Neural crest cell (in vitro differentiated cells): ENCODE data around the gene TMPRSS9. TPM values are rescaled to one million over a fixed set of nuclear protein-coding genes. Genes with fewer than 3 reads are reported as not detected.

Source experiments
- DNase-seq: peaks from one replicate; pipeline ENCODE4 v3.0.0; 2021; ENCODE audit warnings: low read depth, mixed read lengths, low spot score
- H3K27ac Mint-ChIP-seq: one replicate; pipeline ENCODE4 v1.8.0; 2021; ENCODE audit warnings: mild to moderate bottlenecking, mixed read lengths; ENCODE audit not compliant: unreplicated experiment
- H3K27me3 Mint-ChIP-seq: 2 replicates; pipeline ENCODE4 v1.8.0; 2021; ENCODE audit warnings: low read depth, mild to moderate bottlenecking, mixed read lengths
- H3K36me3 Mint-ChIP-seq: 2 replicates; pipeline ENCODE4 v1.8.0; 2021; ENCODE audit warnings: low read depth, mild to moderate bottlenecking, mixed read lengths
- H3K4me1 Mint-ChIP-seq: 2 replicates; pipeline ENCODE4 v1.8.0; 2021; ENCODE audit warnings: mixed read lengths
- H3K4me3 Mint-ChIP-seq: one replicate; pipeline ENCODE4 v1.8.0; 2021; ENCODE audit warnings: mild to moderate bottlenecking, mixed read lengths
- H3K9me3 Mint-ChIP-seq: 2 replicates; pipeline ENCODE4 v1.8.0; 2021; ENCODE audit warnings: mixed read lengths
- total RNA-seq: library from RNA; stranded (reverse); gene quantifications from 2 replicates; pipeline ENCODE4 v1.2.1, GENCODE V29; 2021
- TF ChIP-seq, protein P1 (sequence below): fragments of 200-600 bp; sonication (generic); conservative IDR thresholded peaks from 2 replicates; pipeline ENCODE4 v1.5.0; 2021; ENCODE audit warnings: antibody characterized with exemption, mild to moderate bottlenecking

Gene TMPRSS9
- total RNA-seq, 1 donor from 2014 or later, result 0.12 TPM

DNA sequence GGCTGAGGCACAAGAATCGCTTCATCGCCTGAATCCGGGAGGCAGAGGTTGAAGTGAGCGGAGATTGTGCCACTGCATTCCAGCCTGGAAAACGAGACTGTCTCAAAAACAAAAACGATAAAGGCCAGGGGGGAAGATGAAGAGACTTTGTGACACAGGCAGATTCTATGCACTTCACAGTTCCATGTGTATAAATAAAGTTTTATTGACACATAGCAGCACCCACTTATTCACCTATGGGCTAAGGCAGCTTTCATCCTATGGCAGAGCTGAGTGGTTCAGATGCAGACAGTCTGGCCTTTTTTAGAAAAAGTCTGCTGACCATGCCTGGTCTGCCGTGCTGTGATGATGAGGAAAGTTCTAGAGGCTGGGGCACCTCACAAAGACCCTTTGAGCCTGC, 91.1 kb downstream of the TMPRSS9 start:
- DNase-seq, result no peak
- Mint-ChIP-seq H3K36me3 (no peaks in the 10 kb centered on the region), H3K9me3 (no peaks in the 10 kb centered on the region), H3K27ac (no peak overlapping the region), H3K4me3 (peak overlapping the region; percentile 49), H3K4me1 (peaks cover 18% of the 10 kb centered on the region), H3K27me3 (no peaks in the 10 kb centered on the region)
- TF ChIP-seq, protein P1, sequence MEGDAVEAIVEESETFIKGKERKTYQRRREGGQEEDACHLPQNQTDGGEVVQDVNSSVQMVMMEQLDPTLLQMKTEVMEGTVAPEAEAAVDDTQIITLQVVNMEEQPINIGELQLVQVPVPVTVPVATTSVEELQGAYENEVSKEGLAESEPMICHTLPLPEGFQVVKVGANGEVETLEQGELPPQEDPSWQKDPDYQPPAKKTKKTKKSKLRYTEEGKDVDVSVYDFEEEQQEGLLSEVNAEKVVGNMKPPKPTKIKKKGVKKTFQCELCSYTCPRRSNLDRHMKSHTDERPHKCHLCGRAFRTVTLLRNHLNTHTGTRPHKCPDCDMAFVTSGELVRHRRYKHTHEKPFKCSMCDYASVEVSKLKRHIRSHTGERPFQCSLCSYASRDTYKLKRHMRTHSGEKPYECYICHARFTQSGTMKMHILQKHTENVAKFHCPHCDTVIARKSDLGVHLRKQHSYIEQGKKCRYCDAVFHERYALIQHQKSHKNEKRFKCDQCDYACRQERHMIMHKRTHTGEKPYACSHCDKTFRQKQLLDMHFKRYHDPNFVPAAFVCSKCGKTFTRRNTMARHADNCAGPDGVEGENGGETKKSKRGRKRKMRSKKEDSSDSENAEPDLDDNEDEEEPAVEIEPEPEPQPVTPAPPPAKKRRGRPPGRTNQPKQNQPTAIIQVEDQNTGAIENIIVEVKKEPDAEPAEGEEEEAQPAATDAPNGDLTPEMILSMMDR, result no peak

DNA sequence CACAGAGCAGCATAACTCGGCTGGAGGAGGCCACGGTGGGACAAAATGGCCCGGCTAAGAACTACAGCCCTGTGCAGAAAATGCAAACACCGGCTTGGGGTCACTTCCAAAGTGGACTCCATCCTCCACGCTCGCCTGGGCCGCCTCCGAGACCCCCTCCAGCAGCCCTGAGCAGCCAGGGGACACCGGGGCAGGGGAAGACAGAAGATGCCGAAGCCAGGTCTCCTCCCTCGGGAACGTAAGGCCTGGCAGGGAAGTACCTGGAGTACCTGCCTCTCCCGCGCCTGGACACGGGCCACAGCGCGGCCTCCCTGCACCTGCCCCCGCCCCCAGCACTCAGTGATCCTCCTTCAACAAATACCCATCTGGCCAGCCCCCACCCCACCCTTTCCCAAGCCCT, 91.7 kb downstream of the TMPRSS9 start:
- TF ChIP-seq, protein P1, result no peak
- H3K4me3 Mint-ChIP-seq, result peak overlapping the region; percentile 81
- H3K4me1 Mint-ChIP-seq, result peaks cover 14% of the 10 kb centered on the region
- H3K27ac Mint-ChIP-seq, result no peak overlapping the region
- H3K36me3 Mint-ChIP-seq, result no peaks in the 10 kb centered on the region
- no peak for DNase-seq
- H3K9me3 Mint-ChIP-seq, result no peaks in the 10 kb centered on the region
- H3K27me3 Mint-ChIP-seq, result no peaks in the 10 kb centered on the region

DNA sequence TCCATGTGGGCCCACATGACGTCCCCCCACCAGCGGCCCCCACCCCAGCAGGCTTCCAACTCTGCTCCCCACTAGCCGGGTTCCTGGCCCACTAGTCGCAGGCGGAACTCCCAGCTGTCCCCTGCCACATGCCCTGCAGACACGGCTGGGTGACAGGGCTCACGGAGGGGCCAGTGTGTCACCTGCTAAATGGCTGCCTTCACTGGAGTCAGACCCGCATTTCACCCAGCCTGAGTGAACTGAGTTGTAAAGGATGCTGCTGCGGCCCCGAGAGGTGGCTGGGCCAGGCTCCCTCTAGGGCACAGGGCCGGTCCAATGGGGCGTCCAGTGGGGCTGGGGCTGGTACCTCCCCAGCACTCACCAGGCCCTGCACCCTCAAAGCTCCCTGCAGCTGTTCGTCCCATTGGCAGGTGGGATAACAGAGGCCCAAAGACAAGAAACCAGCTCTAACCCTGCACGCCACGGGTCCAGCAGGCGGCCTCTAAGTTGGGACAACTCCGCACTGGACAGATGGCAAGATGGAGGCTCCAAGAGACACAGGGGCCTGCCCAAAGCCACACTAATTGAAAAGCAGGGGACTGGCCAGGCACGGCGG, 93.5 kb downstream of the TMPRSS9 start:
- peaks cover 23% of the 10 kb centered on the region for H3K4me1 Mint-ChIP-seq
- no peaks in the 10 kb centered on the region for H3K36me3 Mint-ChIP-seq
- peaks cover 3% of the 10 kb centered on the region for H3K27me3 Mint-ChIP-seq
- H3K4me3 Mint-ChIP-seq, result peak overlapping the region; percentile 88
- H3K27ac Mint-ChIP-seq, result peak overlapping the region; percentile 12
- no peak for DNase-seq
- H3K9me3 Mint-ChIP-seq, result no peaks in the 10 kb centered on the region
- TF ChIP-seq, protein P1, result no peak

DNA sequence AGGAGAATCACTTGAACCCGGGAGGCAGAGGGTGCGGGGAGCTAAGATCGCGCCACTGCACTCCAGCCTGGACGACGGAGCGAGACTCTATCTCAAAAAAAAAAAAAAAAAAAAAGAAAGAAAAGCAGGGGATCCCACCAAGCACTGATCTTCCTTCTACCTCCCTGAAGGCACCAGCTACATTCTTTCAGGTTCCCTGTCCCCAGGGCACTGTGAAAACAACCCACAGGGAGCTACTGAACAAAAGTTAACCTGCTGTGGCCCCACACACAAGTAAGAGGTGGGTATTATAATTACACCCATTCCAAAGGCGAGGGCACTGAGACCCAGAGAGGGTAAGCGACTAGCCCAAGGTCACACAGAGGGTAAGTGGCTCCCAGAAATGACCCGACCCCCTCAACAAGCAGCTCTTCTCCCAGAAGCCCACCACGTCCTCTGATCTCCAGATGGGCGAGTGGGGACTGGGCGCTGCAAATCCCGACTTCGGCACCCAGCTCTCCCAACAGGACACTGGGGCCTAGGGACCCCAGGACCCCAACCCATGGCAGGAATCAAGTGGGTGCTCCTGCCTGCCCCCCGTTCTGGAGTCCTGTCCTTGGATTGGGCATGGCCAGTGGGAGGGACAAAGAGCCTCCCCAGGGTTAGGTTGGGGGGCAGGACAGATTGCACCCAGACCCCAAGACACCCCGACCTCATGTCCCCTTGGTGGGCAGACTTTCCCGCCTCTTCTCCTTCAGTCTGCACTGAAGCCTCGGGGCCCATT, 94.3 kb downstream of the TMPRSS9 start:
- no peak for DNase-seq
- Mint-ChIP-seq H3K4me1 (peaks cover 23% of the 10 kb centered on the region), H3K27me3 (peaks cover 3% of the 10 kb centered on the region), H3K9me3 (no peaks in the 10 kb centered on the region), H3K27ac (no peak overlapping the region), H3K4me3 (peak overlapping the region; percentile 88), H3K36me3 (no peaks in the 10 kb centered on the region)
- TF ChIP-seq, protein P1, result no peak

DNA sequence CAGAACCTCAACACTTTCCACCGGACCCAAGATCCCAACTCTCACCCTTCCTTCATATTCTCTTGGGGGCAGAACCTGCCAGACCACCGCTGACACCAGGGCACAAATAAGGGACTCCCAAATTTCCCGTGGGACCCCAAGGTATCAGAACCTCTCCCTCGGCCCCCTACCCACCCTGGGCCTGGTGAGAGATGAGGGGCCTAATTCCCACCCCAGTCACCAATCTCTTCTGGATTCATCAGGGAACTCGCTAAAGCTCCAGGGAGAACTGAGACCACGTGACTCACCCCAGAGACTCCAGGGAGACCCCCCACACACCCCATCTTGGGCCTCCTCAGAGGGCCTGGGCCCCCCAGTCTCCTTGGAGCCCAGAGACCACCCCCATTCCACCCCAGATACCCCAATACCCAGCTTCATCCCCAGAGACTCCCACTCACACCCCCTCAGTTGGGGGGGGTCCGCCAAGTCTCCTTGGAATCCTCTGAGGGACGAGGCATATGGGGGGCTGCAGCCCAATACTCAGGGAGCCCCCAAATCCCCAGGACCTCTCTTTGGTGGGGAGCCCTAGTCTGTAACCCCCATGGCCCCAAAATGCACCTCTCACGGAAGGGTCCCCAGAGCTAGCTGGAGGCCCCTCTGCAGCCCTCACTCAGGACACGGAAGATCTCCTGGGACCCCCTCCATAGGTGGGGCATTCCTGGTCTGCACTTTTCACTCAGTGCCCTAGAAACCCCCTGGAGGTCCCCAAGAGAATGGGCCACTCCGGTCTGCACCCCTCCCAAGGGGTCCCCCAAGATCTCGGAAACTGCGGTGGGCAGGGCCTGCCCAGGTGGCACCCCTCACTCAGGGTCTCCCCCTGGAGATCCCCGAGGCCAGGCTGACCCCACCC, 95.1 kb downstream of the TMPRSS9 start:
- Mint-ChIP-seq H3K36me3 (no peaks in the 10 kb centered on the region), H3K27ac (peak overlapping the region; percentile 81), H3K4me3 (peak overlapping the region; percentile 88), H3K4me1 (peaks cover 26% of the 10 kb centered on the region), H3K27me3 (peaks cover 3% of the 10 kb centered on the region), H3K9me3 (no peaks in the 10 kb centered on the region)
- TF ChIP-seq, protein P1, result no peak
- DNase-seq, result no peak
